Neural progenitor cell (in vitro differentiated cells): ENCODE data around the gene ZFHX3. TPM values are rescaled to one million over a fixed set of nuclear protein-coding genes. Genes with fewer than 3 reads are reported as not detected.

ENCODE experiments used
- DNase-seq: peaks from one replicate; pipeline ENCODE4 v3.0.0-alpha.2; 2016; ENCODE audit warnings: low spot score
- H2AFZ ChIP-seq: fragments of 200-600 bp; sonication (generic); replicated peaks from 2 replicates; pipeline ENCODE4 v1.6.1; 2016; ENCODE audit warnings: antibody characterized with exemption
- H3F3A ChIP-seq: fragments of 200-600 bp; sonication (generic); 2 replicates; pipeline ENCODE4 v1.6.1; 2016; ENCODE audit warnings: antibody characterized with exemption, low read depth
- H3K27ac ChIP-seq: fragments of 200-600 bp; sonication (generic); 2 replicates; pipeline ENCODE4 v1.5.1; 2016; ENCODE audit warnings: mild to moderate bottlenecking
- H3K27me3 ChIP-seq: fragments of 200-600 bp; sonication (generic); 2 replicates; pipeline ENCODE4 v1.6.1; 2016; ENCODE audit warnings: mild to moderate bottlenecking, moderate library complexity
- H3K36me3 ChIP-seq: fragments of 200-600 bp; sonication (generic); 2 replicates; pipeline ENCODE4 v1.5.1; 2016
- H3K4me1 ChIP-seq: fragments of 200-600 bp; sonication (generic); 2 replicates; pipeline ENCODE4 v1.6.1; 2016; ENCODE audit warnings: mixed run types
- H3K4me2 ChIP-seq: fragments of 200-600 bp; sonication (generic); 2 replicates; pipeline ENCODE4 v1.6.1; 2016
- H3K4me3 ChIP-seq: fragments of 200-600 bp; sonication (generic); 2 replicates; pipeline ENCODE4 v1.5.1; 2016
- H3K79me2 ChIP-seq: fragments of 200-600 bp; sonication (generic); 2 replicates; pipeline ENCODE4 v1.6.1; 2016; ENCODE audit warnings: low read depth
- H3K9ac ChIP-seq: fragments of 200-600 bp; sonication (generic); 2 replicates; pipeline ENCODE4 v1.6.1; 2016
- H3K9me3 ChIP-seq: fragments of 200-600 bp; sonication (generic); 2 replicates; pipeline ENCODE4 v1.5.1; 2016; ENCODE audit warnings: low read depth
- H4K20me1 ChIP-seq: fragments of 200-600 bp; sonication (generic); 2 replicates; pipeline ENCODE4 v1.6.1; 2016; ENCODE audit warnings: low read depth
- H3K27ac Mint-ChIP-seq: 3 replicates; pipeline ENCODE4 v1.8.0; 2021; ENCODE audit warnings: mixed read lengths
- H3K27me3 Mint-ChIP-seq: 2 replicates; pipeline ENCODE4 v1.8.0; 2022; ENCODE audit warnings: low read depth, mild to moderate bottlenecking, inconsistent platforms, moderate library complexity, mixed read lengths; ENCODE audit not compliant: insufficient read depth
- H3K36me3 Mint-ChIP-seq: 3 replicates; pipeline ENCODE4 v1.8.0; 2021; ENCODE audit warnings: mixed read lengths
- H3K4me1 Mint-ChIP-seq: 3 replicates; pipeline ENCODE4 v1.8.0; 2021; ENCODE audit warnings: mixed read lengths
- H3K4me3 Mint-ChIP-seq: 3 replicates; pipeline ENCODE4 v1.8.0; 2021; ENCODE audit warnings: mild to moderate bottlenecking, moderate library complexity, mixed read lengths
- H3K9me3 Mint-ChIP-seq: 3 replicates; pipeline ENCODE4 v1.8.0; 2020; ENCODE audit warnings: mixed read lengths
- EZH2 ChIP-seq: fragments of 200-600 bp; sonication (generic); IDR thresholded peaks from 2 replicates; pipeline ENCODE4 v1.6.1; 2017; ENCODE audit warnings: antibody characterized with exemption, mild to moderate bottlenecking, moderate library complexity
- EZH2phosphoT487 ChIP-seq: fragments of 200-600 bp; sonication (generic); IDR thresholded peaks from 2 replicates; pipeline ENCODE4 v1.6.1; 2017; ENCODE audit warnings: antibody characterized with exemption
- total RNA-seq: library from RNA; depleted of rRNA; stranded (reverse); fragments of >200 nt; gene quantifications from 2 replicates; pipeline ENCODE4 v1.2.3, GENCODE V29; 2015; ENCODE audit warnings: low replicate concordance
- TF ChIP-seq, protein P1 (sequence below): fragments of 200-600 bp; sonication (generic); IDR thresholded peaks from 2 replicates; pipeline ENCODE4 v1.5.1; 2017; ENCODE audit warnings: antibody characterized with exemption, mild to moderate bottlenecking

Gene ZFHX3
- total RNA-seq, 1 donor from 2014 or later = 2.4 TPM

DNA sequence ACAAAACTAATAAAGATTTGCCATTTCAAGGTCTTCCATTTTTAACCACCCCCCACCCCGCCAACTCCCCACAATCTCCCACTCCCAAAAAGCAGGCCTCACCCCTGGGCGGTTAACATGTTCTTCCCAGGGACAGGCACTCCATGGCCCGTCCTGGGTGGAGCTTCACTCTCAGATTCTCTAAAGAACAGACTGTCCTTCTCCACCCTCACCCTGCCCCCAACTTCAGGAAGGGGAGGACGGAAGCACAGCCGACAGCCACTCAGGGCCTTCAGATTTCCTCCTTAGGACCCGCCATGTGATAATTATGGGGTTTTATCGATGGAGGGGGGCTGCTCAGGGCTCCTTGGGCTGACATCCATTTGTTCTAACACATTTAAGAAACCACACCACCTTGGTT is 61.9 kb downstream of the ZFHX3 start:
- H3K9ac ChIP-seq = no peak overlapping the region
- Mint-ChIP-seq H3K27ac (no peak overlapping the region), H3K36me3 (peaks cover 17% of the 10 kb centered on the region), H3K4me3 (no peak overlapping the region), H3K4me1 (peaks cover 44% of the 10 kb centered on the region), H3K9me3 (peaks cover 10% of the 10 kb centered on the region), H3K27me3 (no peaks in the 10 kb centered on the region)
- H3K36me3 ChIP-seq = no peaks in the 10 kb centered on the region
- no peak for DNase-seq
- H3K9me3 ChIP-seq = no peaks in the 10 kb centered on the region
- no peak overlapping the region for H2AFZ ChIP-seq
- no peak overlapping the region for H3K4me2 ChIP-seq
- no peak overlapping the region for H3K27ac ChIP-seq
- TF ChIP-seq EZH2 (no peak), EZH2phosphoT487 (no peak)
- TF ChIP-seq, protein P1, sequence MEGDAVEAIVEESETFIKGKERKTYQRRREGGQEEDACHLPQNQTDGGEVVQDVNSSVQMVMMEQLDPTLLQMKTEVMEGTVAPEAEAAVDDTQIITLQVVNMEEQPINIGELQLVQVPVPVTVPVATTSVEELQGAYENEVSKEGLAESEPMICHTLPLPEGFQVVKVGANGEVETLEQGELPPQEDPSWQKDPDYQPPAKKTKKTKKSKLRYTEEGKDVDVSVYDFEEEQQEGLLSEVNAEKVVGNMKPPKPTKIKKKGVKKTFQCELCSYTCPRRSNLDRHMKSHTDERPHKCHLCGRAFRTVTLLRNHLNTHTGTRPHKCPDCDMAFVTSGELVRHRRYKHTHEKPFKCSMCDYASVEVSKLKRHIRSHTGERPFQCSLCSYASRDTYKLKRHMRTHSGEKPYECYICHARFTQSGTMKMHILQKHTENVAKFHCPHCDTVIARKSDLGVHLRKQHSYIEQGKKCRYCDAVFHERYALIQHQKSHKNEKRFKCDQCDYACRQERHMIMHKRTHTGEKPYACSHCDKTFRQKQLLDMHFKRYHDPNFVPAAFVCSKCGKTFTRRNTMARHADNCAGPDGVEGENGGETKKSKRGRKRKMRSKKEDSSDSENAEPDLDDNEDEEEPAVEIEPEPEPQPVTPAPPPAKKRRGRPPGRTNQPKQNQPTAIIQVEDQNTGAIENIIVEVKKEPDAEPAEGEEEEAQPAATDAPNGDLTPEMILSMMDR = no peak
- H3K4me1 ChIP-seq = peaks cover 15% of the 10 kb centered on the region
- no peaks in the 10 kb centered on the region for H3F3A ChIP-seq
- H3K27me3 ChIP-seq = no peaks in the 10 kb centered on the region
- no peaks in the 10 kb centered on the region for H4K20me1 ChIP-seq
- no peak overlapping the region for H3K4me3 ChIP-seq
- no peaks in the 10 kb centered on the region for H3K79me2 ChIP-seq

DNA sequence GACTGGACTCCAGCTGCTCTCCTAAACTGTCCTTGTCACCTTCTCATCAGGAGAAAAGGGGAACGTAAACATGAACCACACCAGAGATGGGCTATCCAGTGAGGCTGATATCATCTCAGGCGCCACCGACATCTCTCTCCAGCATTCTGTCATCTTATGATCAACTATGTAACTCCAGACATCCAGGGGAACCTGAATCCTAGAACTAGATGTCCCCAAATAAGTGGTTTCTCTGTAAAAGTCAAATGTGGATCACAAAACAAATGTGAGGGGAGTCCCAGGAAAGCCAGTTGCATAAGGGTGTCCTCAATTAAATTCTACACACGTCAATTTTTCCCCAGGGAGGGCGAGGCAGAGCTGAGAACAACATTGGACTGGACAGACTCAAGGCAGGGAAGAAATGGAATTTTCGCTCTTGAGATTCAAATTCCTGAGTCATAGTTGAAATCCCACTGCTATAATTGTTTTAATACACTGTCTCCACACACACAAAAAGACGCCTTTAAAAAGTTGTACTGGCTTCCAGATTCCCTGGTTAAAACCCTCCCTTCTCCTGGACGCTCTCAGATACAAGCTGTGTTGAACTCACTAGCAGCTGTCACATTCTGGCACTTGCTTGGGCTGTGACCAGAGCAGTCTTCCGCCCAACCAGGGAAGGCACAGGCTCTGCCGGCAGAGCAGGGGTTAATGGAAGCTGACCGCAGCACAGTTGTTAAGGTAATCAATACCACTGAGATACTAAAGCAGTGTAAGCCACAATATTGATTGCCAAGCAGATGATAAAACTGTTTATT is 62.6 kb downstream of the ZFHX3 start:
- Mint-ChIP-seq H3K36me3 (peaks cover 17% of the 10 kb centered on the region), H3K4me3 (no peak overlapping the region), H3K9me3 (peaks cover 10% of the 10 kb centered on the region), H3K27me3 (peaks cover 3% of the 10 kb centered on the region), H3K4me1 (peaks cover 44% of the 10 kb centered on the region), H3K27ac (peak overlapping the region; percentile 9)
- no peaks in the 10 kb centered on the region for H3K79me2 ChIP-seq
- H3K36me3 ChIP-seq = no peaks in the 10 kb centered on the region
- no peaks in the 10 kb centered on the region for H3K27me3 ChIP-seq
- no peak for DNase-seq
- no peaks in the 10 kb centered on the region for H3K9me3 ChIP-seq
- peaks cover 13% of the 10 kb centered on the region for H3K4me1 ChIP-seq
- H3F3A ChIP-seq = no peaks in the 10 kb centered on the region
- no peak overlapping the region for H3K4me2 ChIP-seq
- H2AFZ ChIP-seq = no peak overlapping the region
- H4K20me1 ChIP-seq = no peaks in the 10 kb centered on the region
- H3K27ac ChIP-seq = no peak overlapping the region
- TF ChIP-seq, protein P1 = no peak
- TF ChIP-seq EZH2phosphoT487 = no peak
- TF ChIP-seq EZH2 = no peak
- no peak overlapping the region for H3K4me3 ChIP-seq
- H3K9ac ChIP-seq = no peak overlapping the region

DNA sequence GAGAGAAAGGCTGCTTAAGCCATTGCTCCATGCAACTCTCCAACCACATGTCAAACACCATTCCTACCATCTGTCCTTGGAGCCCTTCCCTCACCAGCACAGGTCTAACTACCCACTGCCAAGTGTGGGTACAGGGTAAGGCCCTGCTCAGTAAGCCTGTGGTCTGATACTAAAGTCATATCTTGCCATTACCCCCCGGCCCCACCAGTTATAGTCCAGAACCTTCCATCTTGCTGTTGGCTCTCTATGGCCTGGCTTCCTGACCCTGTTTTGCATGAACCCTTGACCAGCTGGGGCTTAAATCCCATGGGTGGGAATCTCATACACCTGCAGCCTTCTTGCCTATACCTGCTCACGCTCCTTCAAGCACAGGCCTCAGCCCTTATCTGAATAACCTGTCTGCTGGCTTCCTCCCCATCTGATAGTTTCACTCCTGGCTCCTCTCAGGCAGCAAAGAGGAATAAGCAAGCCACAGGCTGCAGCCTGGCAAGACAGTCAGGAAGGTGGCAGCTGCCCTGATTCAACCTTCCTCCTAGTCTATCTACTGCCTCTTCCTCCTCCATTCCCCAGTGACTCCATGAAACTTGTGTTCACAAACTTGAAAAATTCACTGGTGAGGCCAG is 64.1 kb downstream of the ZFHX3 start:
- Histone ChIP-seq H2AFZ (no peak overlapping the region), H3K4me3 (no peak overlapping the region), H3K27ac (no peak overlapping the region), H4K20me1 (no peaks in the 10 kb centered on the region), H3K79me2 (no peaks in the 10 kb centered on the region), H3K27me3 (no peaks in the 10 kb centered on the region), H3K9me3 (no peaks in the 10 kb centered on the region), H3F3A (no peaks in the 10 kb centered on the region), H3K36me3 (no peaks in the 10 kb centered on the region), H3K9ac (no peak overlapping the region), H3K4me2 (no peak overlapping the region), H3K4me1 (peaks cover 4% of the 10 kb centered on the region)
- H3K36me3 Mint-ChIP-seq = peaks cover 19% of the 10 kb centered on the region
- TF ChIP-seq, protein P1 = no peak
- TF ChIP-seq EZH2 (no peak), EZH2phosphoT487 (no peak)
- peaks cover 3% of the 10 kb centered on the region for H3K27me3 Mint-ChIP-seq
- peaks cover 32% of the 10 kb centered on the region for H3K4me1 Mint-ChIP-seq
- H3K4me3 Mint-ChIP-seq = no peak overlapping the region
- no peak for DNase-seq
- no peak overlapping the region for H3K27ac Mint-ChIP-seq
- peaks cover 10% of the 10 kb centered on the region for H3K9me3 Mint-ChIP-seq
